Measurements from ENCODE around the gene CTSZ.
A peak's percentile ranks its signal among the peaks of the same experiment; 100 is the strongest.
"Not testable (repeated sequence)": the region's sequence is repeated elsewhere in the genome, so short reads cannot be mapped to it uniquely, and the experiment has no call there.

The CTSZ gene

DNA sequence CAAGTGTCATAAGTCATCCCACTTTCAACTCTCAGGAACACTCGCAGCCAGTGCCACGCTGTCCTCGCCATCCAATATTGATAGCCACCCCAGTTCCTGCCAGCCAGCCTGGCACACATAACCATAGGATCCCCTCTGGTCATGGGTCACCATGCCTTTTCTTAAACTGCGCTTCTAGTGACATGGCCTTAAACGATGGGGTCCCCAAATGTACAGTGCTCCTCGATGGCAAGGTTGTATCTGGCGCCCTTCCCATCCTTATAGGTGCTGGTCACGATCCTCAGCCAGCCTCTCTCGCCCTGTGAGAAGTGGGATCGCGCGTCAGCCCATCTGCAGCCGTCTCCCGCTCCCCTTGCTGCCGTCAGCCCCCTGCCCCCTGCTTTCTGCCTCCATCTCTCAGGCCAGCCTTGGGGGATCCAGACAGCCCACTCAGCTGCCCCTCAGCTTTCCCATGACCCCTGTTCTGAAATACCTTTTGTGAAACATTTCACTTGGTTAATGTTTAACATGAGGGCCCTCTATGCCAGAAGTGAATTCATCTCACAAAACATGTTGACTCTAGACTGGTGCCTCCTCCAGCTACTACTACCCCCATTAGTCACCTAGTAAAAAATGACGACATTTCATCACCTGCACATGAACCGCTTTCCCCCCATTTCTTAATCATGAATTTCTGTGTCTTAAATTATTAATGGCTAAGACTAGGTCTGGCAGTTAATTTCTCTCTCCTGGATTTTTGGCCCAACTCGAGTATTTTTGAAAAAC lies 11.4 kb downstream of the CTSZ start:
- no peak for DNase-seq

- no peak for DNase-seq
Observed at GRCh38 chr20:58994390-58995159, 12.5 kb downstream of the CTSZ start.

DNA sequence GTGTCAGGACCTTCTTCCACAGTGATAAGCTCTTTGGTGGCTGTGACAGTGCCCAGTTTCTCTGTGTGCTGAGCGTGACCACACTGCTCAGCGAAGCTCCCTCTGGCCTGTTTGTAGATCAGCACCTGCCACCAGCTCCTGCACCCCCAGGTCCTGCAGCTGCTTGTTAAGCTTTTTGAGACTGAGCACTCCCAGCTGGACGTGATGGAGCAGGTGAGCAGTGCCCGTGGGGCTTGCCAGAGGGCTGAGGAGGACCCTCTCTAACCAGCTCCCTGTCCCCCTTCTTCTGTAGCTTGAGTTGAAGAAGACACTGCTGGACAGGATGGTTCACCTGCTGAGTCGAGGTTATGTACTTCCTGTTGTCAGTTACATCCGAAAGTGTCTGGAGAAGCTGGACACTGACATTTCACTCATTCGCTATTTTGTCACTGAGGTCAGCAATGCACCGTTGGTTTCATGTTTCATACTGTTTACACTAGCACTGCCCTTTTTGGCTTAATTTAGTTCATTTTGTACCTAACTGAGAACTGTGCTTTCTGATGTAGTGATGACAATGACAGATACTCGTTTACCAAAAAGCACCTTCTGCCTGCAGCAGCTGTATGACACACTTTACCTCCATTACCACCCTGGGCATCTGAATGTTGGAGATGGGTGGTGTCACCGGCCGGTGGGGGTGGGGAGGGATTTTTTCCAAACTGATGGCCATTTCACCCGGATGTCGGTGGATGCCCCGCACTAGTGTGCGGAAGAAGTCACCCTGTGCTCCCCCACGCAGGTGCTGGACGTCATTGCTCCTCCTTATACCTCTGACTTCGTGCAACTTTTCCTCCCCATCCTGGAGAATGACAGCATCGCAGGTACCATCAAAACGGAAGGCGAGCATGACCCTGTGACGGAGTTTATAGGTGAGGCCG lies 13.5 kb downstream of the CTSZ start:
- no peak for DNase-seq

DNA sequence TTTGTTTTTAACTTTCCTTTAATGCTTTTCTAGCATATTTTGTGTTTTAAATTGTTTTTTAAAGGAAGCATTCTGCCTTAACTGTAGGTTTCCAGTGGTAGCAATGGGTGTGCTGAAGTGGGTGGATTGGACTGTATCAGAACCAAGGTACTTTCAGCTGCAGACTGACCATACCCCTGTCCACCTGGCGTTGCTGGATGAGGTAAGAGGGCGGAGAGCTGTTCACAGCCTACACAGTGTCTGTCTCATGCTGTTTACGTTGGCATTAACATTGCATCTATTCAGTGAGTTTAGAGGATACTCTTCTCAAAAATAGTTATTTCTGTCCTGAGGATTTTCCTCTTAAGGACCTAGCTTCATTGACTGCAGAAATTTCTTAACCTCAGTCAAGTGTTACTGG lies 14.1 kb downstream of the CTSZ start:
- no peak for DNase-seq

DNA sequence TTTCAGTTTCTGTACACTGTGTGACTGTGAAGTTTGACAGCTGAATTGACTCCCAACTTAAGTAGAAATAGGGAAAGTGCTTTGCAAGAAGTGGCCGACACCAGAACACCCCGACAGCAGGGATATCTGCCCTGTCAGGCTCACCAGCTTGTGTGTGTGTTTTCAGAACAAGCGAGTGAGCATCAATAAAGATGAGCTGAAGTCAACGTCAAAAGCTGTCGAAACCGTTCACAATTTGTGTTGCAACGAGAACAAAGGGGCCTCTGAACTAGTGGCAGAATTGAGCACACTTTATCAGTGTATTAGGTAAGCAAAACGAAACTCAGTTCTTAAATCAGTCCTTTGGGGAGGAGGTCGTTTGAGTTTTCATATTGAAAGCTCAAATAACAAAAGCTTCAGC lies 15.3 kb downstream of the CTSZ start:
- DNase-seq: no peak

GRCh38 chr20:58990651-58991445 lies 16.2 kb downstream of the CTSZ start:
- no peak for DNase-seq

DNA sequence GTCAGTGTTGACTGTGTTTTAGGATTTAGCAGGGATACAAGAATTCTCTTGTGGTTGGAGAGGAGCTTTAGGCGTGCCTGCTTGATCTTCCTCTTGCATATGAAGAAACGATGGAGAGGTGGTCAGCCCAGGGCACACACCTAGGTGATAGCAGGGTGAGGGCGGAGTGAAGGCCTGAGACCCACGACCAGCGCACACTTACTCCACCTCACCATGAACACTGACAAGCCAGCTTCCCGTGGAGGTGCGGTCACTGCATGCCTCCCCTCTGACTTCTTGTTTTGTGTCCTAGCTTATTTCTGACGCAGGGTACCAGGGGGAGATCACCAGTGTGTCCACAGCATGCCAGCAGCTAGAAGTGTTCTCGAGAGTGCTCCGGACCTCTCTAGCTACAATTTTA lies 17.9 kb downstream of the CTSZ start:
- DNase-seq: no peak

- no peak for DNase-seq
Observed at GRCh38 chr20:58988565-58988882, 18.5 kb downstream of the CTSZ start.

DNA sequence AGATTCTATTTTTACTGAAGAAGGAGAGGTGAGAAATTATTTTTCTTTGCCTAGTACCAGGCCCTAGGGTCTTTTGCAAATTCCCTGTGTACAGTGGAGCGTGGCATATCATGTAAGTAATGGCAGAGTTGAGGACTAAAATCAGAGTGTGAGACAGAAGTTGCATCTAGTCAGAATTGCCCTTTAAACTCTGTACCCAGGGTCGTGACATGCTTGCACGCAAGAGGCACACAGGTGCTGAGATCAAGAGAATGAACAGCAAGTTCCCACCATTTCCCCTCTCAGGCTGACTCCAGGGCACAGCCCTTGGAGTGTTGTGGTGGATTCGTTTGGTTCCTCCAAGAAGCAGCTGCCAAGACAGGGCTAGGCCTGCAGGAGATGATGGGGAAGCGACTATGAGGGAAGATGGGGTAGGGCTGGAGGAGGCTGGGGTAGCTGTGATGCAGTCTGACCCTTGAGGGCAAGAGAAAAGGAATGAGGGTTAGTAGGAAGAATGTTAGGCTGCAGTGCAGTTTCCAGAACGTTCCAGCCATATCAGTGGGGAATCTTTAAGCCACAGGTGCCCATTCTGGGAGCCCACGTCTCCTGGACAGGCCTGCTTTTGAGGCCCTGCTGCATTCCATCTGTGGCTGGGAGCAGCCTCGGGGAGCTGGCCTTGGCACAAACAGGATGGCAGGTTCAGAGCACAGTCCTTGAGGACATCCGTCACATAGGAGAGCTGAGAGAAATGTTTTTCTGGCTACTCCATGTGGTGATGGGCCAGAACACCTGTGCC lies 19.1 kb downstream of the CTSZ start:
- no peak for DNase-seq

- no peak for DNase-seq
Observed at GRCh38 chr20:58986968-58987517, 20.0 kb downstream of the CTSZ start.

DNA sequence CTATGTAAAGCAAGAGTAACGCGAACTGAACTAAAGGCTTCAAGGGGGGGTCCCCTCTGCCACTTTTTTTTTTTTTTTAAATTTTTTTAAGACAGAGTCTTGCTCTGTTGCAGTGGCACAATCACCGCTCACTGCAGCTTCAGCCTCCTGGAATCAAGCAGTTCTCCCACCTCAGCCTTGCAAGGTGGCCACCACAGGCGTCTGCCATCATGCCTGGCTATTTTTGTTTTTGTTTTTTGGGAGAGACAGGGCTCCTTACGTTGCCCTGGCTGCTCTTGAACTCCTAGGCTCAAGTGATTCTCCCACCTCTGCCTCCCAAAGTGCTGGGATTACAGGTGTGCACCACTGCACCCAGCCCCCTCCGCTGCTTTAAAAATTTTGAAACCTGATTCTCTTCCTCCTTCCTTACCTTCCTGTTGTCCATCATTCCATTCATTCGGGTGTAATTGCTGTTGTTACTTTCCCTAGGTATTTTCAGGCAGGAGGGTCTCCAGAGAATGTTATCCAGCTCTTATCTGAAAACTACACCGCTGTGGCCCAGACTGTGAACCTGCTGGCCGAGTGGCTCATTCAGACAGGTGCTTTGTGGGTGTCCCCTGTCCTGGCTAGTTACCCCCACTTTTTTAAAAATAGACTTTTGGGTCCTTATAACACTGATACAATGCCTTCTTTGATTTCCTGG lies 20.6 kb downstream of the CTSZ start:
- DNase-seq: no peak

DNA sequence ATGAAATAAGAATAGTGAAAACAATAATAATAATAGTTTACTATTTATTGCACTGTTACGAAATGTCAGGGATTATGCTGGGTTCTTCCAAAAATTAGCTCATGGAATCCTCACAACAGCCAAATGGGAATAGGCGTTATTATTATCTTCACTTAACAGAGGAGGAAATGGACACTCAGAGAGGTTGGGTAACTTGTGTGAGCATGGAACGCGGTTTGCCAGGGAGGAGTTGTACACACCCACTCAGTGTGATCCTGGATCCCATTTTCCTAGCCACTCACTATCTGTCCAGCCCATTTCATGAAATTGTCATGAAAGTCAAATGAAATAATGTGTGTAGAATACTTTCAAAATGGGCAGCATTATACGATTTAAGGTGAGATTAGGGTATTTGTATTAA lies 21.4 kb downstream of the CTSZ start:
- no peak for DNase-seq

DNA sequence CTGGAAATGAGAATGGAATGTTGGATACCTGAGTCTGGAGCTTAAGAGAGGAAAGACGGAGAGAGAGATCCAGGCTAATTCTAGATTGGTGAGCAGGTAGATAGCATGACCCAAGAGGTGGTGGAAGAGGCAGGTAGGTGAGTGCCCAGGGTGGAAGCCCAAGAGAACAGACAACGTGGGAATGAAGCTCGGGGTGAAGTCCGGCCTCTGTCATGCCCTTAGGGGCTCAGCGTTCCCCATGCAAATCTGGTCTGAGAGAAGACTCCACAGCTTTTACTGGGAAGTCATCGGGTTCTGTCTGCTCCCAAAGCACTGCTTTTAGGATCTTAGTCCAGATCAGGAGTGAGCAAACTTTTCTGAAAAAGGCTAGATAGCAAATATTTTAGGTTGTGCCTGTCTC lies 22.4 kb downstream of the CTSZ start:
- no peak for DNase-seq

- DNase-seq: not testable (repeated sequence)
Observed at GRCh38 chr20:58983115-58983468, 24.0 kb downstream of the CTSZ start.

DNA sequence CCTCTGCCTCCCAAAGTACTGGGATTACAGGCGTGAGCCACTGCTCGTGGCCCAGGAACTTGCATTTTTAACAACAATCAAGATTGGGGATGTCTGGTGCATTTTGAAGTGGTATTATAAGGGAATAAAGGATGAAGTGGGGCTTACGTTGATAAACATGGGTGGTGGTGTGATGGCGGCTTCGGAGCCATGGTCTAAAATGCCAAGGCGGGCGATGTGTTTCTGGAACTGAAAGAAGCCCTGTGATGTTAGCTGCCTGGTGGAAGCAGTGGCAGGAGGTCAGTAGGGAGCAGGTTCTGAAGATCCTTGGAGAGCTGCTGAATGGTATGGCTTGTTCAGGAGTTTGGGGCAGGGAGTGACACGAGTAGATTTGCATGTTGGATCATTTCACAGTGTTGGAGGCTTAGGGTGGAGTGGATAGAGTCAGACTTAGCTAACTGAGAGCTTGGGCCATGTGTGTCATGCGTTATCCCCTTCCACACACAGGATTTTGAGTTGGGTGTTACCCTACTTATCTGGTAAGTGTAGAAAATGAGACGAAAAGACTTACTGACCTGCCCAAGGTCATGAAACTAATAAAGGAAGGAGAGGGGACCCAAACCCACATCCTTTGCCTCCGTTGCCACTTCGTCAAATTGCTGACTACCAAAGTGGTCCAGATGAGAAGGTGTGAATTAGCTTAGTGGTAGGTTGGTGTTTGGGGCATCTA lies 24.5 kb downstream of the CTSZ start:
- DNase-seq: no peak

GRCh38 chr20:58981628-58982364 lies 25.3 kb downstream of the CTSZ start:
- DNase-seq: no peak

GRCh38 chr20:58980711-58981627 lies 26.1 kb downstream of the CTSZ start, which contains the start of gene NELFCD:
TSS of gene NELFCD (plus strand) at chr20:58981256. CDS start at chr20:58981310, 54 bp downstream.
- DNase-seq: peak; percentile 94
